Measurements from ENCODE around the gene TCAP. TPM values are rescaled to one million over a fixed set of nuclear protein-coding genes. Genes with fewer than 3 reads are reported as not detected.

TCAP gene
- polyA plus RNA-seq, 1 donor from 2014 or later, result 3.7 TPM

DNA sequence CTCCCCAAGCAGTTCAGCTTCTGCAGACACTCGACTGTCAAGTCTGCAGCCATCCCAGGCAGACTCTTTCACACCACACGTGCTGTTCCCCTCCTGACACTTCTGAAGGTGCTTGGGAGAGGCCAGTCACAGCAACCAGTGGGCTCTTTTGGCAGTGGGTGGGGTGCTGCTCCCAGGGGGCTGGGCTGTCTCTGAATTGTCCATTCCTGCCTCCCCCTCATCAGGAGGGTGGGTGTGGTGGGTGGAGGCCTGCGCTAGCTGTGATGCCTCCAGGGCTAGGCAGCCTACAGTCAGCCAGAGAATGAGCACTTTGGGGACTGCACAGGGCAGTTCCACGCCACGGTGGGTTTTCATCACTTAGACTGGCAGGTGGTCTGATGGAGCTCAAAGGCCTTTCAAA, 17.9 kb upstream of the TCAP start:
- H3K9me2 ChIP-seq (ENCODE audit: insufficient read depth, low read length), result no peaks in the 10 kb centered on the region
- H3F3A ChIP-seq (ENCODE audit: insufficient read depth, low read length, poor library complexity, severe bottlenecking), result no peaks in the 10 kb centered on the region
- H2AFZ ChIP-seq (ENCODE audit: low read depth, low read length), result no peak overlapping the region
- H3K4me2 ChIP-seq (ENCODE audit: low read length), result no peak overlapping the region
- no peaks in the 10 kb centered on the region for H3K9me3 ChIP-seq (ENCODE audit: low read length)
- no peak overlapping the region for H3K27ac ChIP-seq (ENCODE audit: low read length)
- TF ChIP-seq, protein P1, sequence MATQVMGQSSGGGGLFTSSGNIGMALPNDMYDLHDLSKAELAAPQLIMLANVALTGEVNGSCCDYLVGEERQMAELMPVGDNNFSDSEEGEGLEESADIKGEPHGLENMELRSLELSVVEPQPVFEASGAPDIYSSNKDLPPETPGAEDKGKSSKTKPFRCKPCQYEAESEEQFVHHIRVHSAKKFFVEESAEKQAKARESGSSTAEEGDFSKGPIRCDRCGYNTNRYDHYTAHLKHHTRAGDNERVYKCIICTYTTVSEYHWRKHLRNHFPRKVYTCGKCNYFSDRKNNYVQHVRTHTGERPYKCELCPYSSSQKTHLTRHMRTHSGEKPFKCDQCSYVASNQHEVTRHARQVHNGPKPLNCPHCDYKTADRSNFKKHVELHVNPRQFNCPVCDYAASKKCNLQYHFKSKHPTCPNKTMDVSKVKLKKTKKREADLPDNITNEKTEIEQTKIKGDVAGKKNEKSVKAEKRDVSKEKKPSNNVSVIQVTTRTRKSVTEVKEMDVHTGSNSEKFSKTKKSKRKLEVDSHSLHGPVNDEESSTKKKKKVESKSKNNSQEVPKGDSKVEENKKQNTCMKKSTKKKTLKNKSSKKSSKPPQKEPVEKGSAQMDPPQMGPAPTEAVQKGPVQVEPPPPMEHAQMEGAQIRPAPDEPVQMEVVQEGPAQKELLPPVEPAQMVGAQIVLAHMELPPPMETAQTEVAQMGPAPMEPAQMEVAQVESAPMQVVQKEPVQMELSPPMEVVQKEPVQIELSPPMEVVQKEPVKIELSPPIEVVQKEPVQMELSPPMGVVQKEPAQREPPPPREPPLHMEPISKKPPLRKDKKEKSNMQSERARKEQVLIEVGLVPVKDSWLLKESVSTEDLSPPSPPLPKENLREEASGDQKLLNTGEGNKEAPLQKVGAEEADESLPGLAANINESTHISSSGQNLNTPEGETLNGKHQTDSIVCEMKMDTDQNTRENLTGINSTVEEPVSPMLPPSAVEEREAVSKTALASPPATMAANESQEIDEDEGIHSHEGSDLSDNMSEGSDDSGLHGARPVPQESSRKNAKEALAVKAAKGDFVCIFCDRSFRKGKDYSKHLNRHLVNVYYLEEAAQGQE (IDR thresholded peaks at IDR 0.05; ENCODE audit: borderline replicate concordance), result no peak
- TF ChIP-seq POLR2AphosphoS5 (IDR thresholded peaks at IDR 0.05) (no peak), RAD21 (conservative IDR thresholded peaks at IDR 0.05) (no peak), MXI1 (conservative IDR thresholded peaks at IDR 0.05; ENCODE audit: poor library complexity, severe bottlenecking) (no peak), SMC3 (conservative IDR thresholded peaks at IDR 0.05; ENCODE audit: poor library complexity) (no peak), EP300 (conservative IDR thresholded peaks at IDR 0.05; ENCODE audit: poor library complexity, severe bottlenecking) (no peak), EZH2 (IDR thresholded peaks at IDR 0.05; ENCODE audit: borderline replicate concordance, insufficient read depth, low read length, poor library complexity, severe bottlenecking) (no peak), TAF1 (IDR thresholded peaks at IDR 0.05; ENCODE audit: low read depth) (no peak)
- TF ChIP-seq, protein P2, sequence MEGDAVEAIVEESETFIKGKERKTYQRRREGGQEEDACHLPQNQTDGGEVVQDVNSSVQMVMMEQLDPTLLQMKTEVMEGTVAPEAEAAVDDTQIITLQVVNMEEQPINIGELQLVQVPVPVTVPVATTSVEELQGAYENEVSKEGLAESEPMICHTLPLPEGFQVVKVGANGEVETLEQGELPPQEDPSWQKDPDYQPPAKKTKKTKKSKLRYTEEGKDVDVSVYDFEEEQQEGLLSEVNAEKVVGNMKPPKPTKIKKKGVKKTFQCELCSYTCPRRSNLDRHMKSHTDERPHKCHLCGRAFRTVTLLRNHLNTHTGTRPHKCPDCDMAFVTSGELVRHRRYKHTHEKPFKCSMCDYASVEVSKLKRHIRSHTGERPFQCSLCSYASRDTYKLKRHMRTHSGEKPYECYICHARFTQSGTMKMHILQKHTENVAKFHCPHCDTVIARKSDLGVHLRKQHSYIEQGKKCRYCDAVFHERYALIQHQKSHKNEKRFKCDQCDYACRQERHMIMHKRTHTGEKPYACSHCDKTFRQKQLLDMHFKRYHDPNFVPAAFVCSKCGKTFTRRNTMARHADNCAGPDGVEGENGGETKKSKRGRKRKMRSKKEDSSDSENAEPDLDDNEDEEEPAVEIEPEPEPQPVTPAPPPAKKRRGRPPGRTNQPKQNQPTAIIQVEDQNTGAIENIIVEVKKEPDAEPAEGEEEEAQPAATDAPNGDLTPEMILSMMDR (IDR thresholded peaks at IDR 0.05; ENCODE audit: poor library complexity, severe bottlenecking), result no peak
- H3K36me3 ChIP-seq (ENCODE audit: insufficient read depth, low read length), result no peaks in the 10 kb centered on the region
- no peaks in the 10 kb centered on the region for H3K79me2 ChIP-seq (replicated peaks; ENCODE audit: insufficient read depth, low read length)
- no peak overlapping the region for H3K4me3 ChIP-seq (ENCODE audit: low read length)
- H4K20me1 ChIP-seq (ENCODE audit: insufficient read depth), result no peaks in the 10 kb centered on the region
- H3K9ac ChIP-seq (ENCODE audit: low read length), result no peak overlapping the region
- no peaks in the 10 kb centered on the region for H3K27me3 ChIP-seq (ENCODE audit: insufficient read depth, low read depth, low read length)

DNA sequence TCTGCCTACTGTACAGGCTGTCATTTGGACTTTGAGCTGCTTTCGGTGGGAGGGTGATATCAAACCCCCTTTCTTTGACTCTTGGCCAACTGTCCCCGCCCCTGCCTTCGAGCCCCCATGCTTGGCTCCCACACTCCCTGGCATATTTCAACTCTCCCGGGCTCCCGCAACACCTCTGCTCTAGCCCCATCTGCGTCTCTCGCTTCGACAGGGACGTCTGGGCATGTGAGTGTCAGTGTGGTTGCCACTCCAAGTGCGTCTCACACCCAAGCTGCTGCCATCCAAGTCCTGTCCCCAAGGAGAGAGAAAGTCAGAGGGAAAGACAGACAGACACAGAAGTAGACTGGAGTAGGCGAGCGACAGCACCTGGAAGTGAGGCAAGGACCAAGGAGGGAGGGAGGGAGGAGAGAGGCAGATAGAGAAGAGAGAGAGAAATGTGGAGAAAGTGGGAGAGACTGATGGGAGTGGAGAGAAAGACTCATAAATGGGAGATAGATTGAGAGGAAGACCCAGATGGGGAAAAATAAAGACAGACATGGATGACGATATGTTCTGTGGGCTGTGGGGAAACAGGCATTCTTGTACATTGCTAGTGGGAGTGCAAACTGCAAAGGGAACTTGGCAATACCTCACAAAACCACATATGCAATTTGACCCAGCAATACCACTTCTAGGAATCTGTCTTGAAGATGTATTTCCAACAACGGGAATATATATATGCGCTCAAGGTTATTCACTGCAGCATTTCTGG, 16.4 kb upstream of the TCAP start:
- no peak for TF ChIP-seq TAF1 (IDR thresholded peaks at IDR 0.05; ENCODE audit: low read depth)
- no peak for TF ChIP-seq EZH2 (IDR thresholded peaks at IDR 0.05; ENCODE audit: borderline replicate concordance, insufficient read depth, low read length, poor library complexity, severe bottlenecking)
- no peak for TF ChIP-seq POLR2AphosphoS5 (IDR thresholded peaks at IDR 0.05)
- TF ChIP-seq RAD21 (conservative IDR thresholded peaks at IDR 0.05), result no peak
- TF ChIP-seq, protein P2 (IDR thresholded peaks at IDR 0.05; ENCODE audit: poor library complexity, severe bottlenecking), result no peak
- TF ChIP-seq EP300 (conservative IDR thresholded peaks at IDR 0.05; ENCODE audit: poor library complexity, severe bottlenecking), result no peak
- TF ChIP-seq, protein P1 (IDR thresholded peaks at IDR 0.05; ENCODE audit: borderline replicate concordance), result no peak
- TF ChIP-seq SMC3 (conservative IDR thresholded peaks at IDR 0.05; ENCODE audit: poor library complexity), result no peak
- no peak for TF ChIP-seq MXI1 (conservative IDR thresholded peaks at IDR 0.05; ENCODE audit: poor library complexity, severe bottlenecking)
- H4K20me1 ChIP-seq (ENCODE audit: insufficient read depth), result no peaks in the 10 kb centered on the region
- no peaks in the 10 kb centered on the region for H3K79me2 ChIP-seq (replicated peaks; ENCODE audit: insufficient read depth, low read length)
- H2AFZ ChIP-seq (ENCODE audit: low read depth, low read length), result no peak overlapping the region
- no peaks in the 10 kb centered on the region for H3K9me2 ChIP-seq (ENCODE audit: insufficient read depth, low read length)
- H3F3A ChIP-seq (ENCODE audit: insufficient read depth, low read length, poor library complexity, severe bottlenecking), result no peaks in the 10 kb centered on the region
- H3K9ac ChIP-seq (ENCODE audit: low read length), result no peak overlapping the region
- no peaks in the 10 kb centered on the region for H3K9me3 ChIP-seq (ENCODE audit: low read length)
- H3K27ac ChIP-seq (ENCODE audit: low read length), result no peak overlapping the region
- no peaks in the 10 kb centered on the region for H3K36me3 ChIP-seq (ENCODE audit: insufficient read depth, low read length)
- no peak overlapping the region for H3K4me2 ChIP-seq (ENCODE audit: low read length)
- no peak overlapping the region for H3K4me3 ChIP-seq (ENCODE audit: low read length)
- no peaks in the 10 kb centered on the region for H3K27me3 ChIP-seq (ENCODE audit: insufficient read depth, low read depth, low read length)

Measured in neural cell (in vitro differentiated cells).